Osteoblast (primary cell): ENCODE measurements around the gene ELMO2. TPM values are rescaled to one million over a fixed set of nuclear protein-coding genes. Genes with fewer than 3 reads are reported as not detected.

ENCODE experiments used
- DNase-seq: peaks from one replicate; pipeline ENCODE4 v3.0.0; 2011; ENCODE audit warnings: low spot score, mixed read lengths; ENCODE audit not compliant: insufficient read length; ENCODE audit errors: missing footprints
- H2AFZ ChIP-seq: 2 replicates; pipeline ENCODE4 v1.6.0; 2011; ENCODE audit warnings: mild to moderate bottlenecking, low read length
- H3K27ac ChIP-seq: 2 replicates; pipeline ENCODE4 v1.5.1; 2011; ENCODE audit warnings: mild to moderate bottlenecking, low read depth, low read length, moderate library complexity
- H3K27me3 ChIP-seq: 2 replicates; pipeline ENCODE4 v1.6.0; 2012; ENCODE audit warnings: mild to moderate bottlenecking, control low read depth, inconsistent platforms, low read length, moderate library complexity; ENCODE audit not compliant: insufficient read depth
- H3K36me3 ChIP-seq: 2 replicates; pipeline ENCODE4 v1.5.1; 2011; ENCODE audit warnings: mild to moderate bottlenecking, low read length, control low read depth, moderate library complexity; ENCODE audit not compliant: insufficient read depth
- H3K4me1 ChIP-seq: 2 replicates; pipeline ENCODE4 v1.5.1; 2011; ENCODE audit warnings: mild to moderate bottlenecking, low read length, control low read depth, moderate library complexity; ENCODE audit not compliant: insufficient read depth
- H3K4me2 ChIP-seq: 2 replicates; pipeline ENCODE4 v1.6.0; 2011; ENCODE audit warnings: mild to moderate bottlenecking, low read length; ENCODE audit not compliant: insufficient read depth
- H3K4me3 ChIP-seq: fragments of 200-600 bp; sonication (generic); 3 replicates; pipeline ENCODE4 v1.5.1; 2012; ENCODE audit warnings: mild to moderate bottlenecking, low read length, inconsistent platforms; ENCODE audit not compliant: insufficient read depth
- H3K79me2 ChIP-seq: 2 replicates; pipeline ENCODE4 v1.6.0; 2012; ENCODE audit warnings: mild to moderate bottlenecking, low read length, control low read depth, inconsistent platforms; ENCODE audit not compliant: insufficient read depth
- H3K9me3 ChIP-seq: 2 replicates; pipeline ENCODE4 v1.5.1; 2011; ENCODE audit warnings: low read depth, low read length, control low read depth
- H4K20me1 ChIP-seq: 2 replicates; pipeline ENCODE4 v1.6.0; 2012; ENCODE audit warnings: mild to moderate bottlenecking, low read length, control low read depth; ENCODE audit not compliant: insufficient read depth
- total RNA-seq: library from RNA; depleted of rRNA; stranded (reverse); fragments of >200 nt; gene quantifications from 2 replicates; pipeline ENCODE4 v1.2.3, GENCODE V29; 2012
- TF ChIP-seq, protein P1 (sequence below): IDR thresholded peaks from 2 replicates; pipeline ENCODE4 v1.5.1; 2011; ENCODE audit warnings: mild to moderate bottlenecking, low read depth, low read length, moderate library complexity; ENCODE audit errors: extremely low read depth

Gene ELMO2
- total RNA-seq, 1 donor = 46.7 TPM

DNA sequence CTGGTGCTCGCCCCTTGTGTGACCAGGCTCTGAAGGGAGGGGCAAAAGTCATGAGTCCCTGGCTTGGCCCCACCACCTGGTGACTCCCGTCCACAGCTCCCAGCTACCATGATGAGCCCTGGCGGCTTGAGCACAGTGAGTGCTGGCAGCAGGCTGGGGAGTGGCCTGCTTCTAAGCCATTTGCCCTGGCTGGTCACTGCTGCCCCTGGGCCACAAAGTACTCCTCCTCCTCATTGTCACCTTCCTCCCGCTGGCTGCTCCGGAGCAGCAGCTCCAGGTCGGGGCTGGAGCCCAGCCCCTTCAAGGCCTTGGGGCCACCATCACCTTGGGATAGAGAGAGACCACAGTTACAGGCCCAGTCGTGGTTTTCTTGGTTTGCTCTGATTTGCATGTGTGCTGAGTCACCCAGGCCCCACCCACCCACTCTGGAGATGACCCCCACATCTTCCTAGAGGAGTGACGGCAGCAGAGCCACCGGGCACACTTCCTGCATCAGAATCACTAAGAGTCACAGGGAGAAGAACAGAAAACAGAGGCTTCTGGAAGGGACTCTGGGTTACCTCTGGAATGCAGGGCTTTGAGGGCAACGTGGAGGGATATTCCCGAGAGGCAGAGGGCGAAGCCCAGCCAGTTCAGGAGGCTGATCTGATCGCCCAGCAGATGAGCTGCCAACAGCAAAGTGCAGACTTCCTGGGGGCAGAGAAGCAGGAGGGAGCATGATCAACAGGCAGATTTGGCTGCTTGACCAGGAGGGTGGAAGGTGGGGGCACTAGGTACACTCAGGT is 56.0 kb downstream of the ELMO2 start:
- Histone ChIP-seq H3K4me3 (no peak overlapping the region), H3K4me2 (no peak overlapping the region), H3K4me1 (peaks cover 14% of the 10 kb centered on the region), H2AFZ (no peak overlapping the region), H3K79me2 (no peaks in the 10 kb centered on the region), H3K27me3 (no peaks in the 10 kb centered on the region), H3K36me3 (peaks cover 30% of the 10 kb centered on the region), H3K27ac (peak overlapping the region; percentile 83), H3K9me3 (no peaks in the 10 kb centered on the region), H4K20me1 (no peaks in the 10 kb centered on the region)
- DNase-seq = peak; percentile 97
- TF ChIP-seq, protein P1, sequence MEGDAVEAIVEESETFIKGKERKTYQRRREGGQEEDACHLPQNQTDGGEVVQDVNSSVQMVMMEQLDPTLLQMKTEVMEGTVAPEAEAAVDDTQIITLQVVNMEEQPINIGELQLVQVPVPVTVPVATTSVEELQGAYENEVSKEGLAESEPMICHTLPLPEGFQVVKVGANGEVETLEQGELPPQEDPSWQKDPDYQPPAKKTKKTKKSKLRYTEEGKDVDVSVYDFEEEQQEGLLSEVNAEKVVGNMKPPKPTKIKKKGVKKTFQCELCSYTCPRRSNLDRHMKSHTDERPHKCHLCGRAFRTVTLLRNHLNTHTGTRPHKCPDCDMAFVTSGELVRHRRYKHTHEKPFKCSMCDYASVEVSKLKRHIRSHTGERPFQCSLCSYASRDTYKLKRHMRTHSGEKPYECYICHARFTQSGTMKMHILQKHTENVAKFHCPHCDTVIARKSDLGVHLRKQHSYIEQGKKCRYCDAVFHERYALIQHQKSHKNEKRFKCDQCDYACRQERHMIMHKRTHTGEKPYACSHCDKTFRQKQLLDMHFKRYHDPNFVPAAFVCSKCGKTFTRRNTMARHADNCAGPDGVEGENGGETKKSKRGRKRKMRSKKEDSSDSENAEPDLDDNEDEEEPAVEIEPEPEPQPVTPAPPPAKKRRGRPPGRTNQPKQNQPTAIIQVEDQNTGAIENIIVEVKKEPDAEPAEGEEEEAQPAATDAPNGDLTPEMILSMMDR = no peak

DNA sequence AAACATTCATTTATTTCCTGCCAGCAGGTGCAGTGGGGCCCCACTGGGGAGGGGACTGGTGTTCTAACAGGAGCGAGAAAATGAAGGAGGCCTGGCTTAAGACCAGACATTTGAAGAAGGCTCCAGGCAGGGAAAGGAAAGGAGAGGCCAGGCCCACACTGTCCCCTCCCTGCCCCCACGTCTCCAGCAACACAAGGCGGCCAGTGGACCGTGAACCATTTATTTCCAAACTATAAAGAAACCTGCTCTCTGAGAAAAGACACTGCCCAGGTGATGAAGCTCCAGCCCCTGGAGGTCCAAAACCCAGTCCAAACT is 56.7 kb downstream of the ELMO2 start:
- H3K36me3 ChIP-seq = peaks cover 25% of the 10 kb centered on the region
- no peaks in the 10 kb centered on the region for H3K9me3 ChIP-seq
- peak overlapping the region; percentile 83 for H3K27ac ChIP-seq
- H3K4me1 ChIP-seq = peaks cover 14% of the 10 kb centered on the region
- no peak overlapping the region for H3K4me2 ChIP-seq
- H4K20me1 ChIP-seq = no peaks in the 10 kb centered on the region
- DNase-seq = peak; percentile 76
- H2AFZ ChIP-seq = no peak overlapping the region
- H3K79me2 ChIP-seq = no peaks in the 10 kb centered on the region
- no peaks in the 10 kb centered on the region for H3K27me3 ChIP-seq
- TF ChIP-seq, protein P1 = no peak
- H3K4me3 ChIP-seq = no peak overlapping the region

DNA sequence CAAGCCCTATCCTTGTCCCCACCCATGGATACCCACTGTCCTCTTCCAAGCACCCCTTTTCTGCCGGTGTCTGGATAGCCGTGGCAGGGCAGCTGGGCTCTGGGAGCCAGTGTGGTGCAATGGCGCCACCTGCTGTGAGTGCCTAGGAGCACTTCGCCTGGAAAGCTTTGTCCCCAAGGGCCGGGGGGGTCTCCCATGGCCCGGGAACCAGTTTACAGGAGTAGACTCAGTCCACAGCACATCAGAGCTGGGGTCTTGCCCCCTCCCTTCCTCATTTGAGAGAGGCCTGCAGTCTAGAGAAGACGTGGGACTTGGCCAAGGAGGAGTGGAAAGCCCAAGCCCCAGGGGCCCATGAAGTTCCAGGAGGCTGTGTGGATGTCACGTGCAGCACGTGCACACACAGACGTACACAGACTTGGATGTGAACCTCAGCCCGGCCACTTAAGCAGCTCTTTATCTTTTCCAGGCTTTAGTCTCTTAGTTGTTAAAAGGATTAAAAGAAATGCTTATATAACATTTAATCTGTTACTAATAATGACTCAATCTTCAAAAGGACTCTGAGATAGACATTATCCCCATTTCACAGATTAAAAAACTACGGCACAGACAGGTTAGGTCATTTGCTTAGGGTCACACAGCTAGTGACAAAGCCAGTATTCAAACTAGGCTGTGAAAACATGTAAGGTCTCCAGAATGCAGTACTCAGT is 57.2 kb downstream of the ELMO2 start:
- H3K9me3 ChIP-seq = no peaks in the 10 kb centered on the region
- no peaks in the 10 kb centered on the region for H3K79me2 ChIP-seq
- H3K36me3 ChIP-seq = peaks cover 21% of the 10 kb centered on the region
- H3K4me1 ChIP-seq = peaks cover 14% of the 10 kb centered on the region
- H3K27me3 ChIP-seq = peaks cover 2% of the 10 kb centered on the region
- no peak overlapping the region for H3K4me3 ChIP-seq
- TF ChIP-seq, protein P1 = peak; percentile 69
- DNase-seq = peak; percentile 92
- no peaks in the 10 kb centered on the region for H4K20me1 ChIP-seq
- no peak overlapping the region for H3K4me2 ChIP-seq
- H3K27ac ChIP-seq = no peak overlapping the region
- H2AFZ ChIP-seq = no peak overlapping the region
